Small intestine (tissue), 7 donors: ENCODE data around the gene LARGE1. TPM values are rescaled to one million over a fixed set of nuclear protein-coding genes. Genes with fewer than 3 reads are reported as not detected.
A peak's percentile ranks its signal among the peaks of the same experiment; 100 is the strongest.

ENCODE experiments used
- DNase-seq, 2 donors: peaks; one replicate each; pipeline versions ENCODE4 v3.0.0 to v3.0.0-alpha.2; 2013
- FAIRE-seq: peaks from 2 replicates; lab custom pipeline; 2012; peaks lifted over from hg19 to GRCh38; lab: Jason Lieb, UNC
- H3K27ac ChIP-seq, 3 donors: one replicate each; pipeline ENCODE4 v1.5.1; 2013; ENCODE audit warnings: low read length in 2 of 3, mild to moderate bottlenecking in 2 of 3, control low read depth in 1 of 3, inconsistent platforms in 1 of 3, low read depth in 1 of 3, moderate library complexity in 1 of 3
- H3K27me3 ChIP-seq, 3 donors: one replicate each; pipeline ENCODE4 v1.6.1; 2013; ENCODE audit warnings: low read length in 3 of 3, inconsistent platforms in 1 of 3; ENCODE audit not compliant: control insufficient read depth in 3 of 3, insufficient read depth in 3 of 3
- H3K36me3 ChIP-seq, 3 donors: one replicate each; pipeline ENCODE4 v1.6.1; 2013; ENCODE audit warnings: low read length in 3 of 3, inconsistent platforms in 1 of 3, low read depth in 1 of 3, mild to moderate bottlenecking in 1 of 3, moderate library complexity in 1 of 3; ENCODE audit not compliant: control insufficient read depth in 3 of 3, insufficient read depth in 2 of 3
- H3K4me1 ChIP-seq, 3 donors: one replicate each; pipeline ENCODE4 v1.6.1; 2013; ENCODE audit warnings: low read length in 2 of 3, inconsistent platforms in 1 of 3, low read depth in 1 of 3, mild to moderate bottlenecking in 1 of 3, moderate library complexity in 1 of 3; ENCODE audit not compliant: control insufficient read depth in 3 of 3, insufficient read depth in 2 of 3
- H3K4me3 ChIP-seq, 3 donors: one replicate each; pipeline ENCODE4 v1.5.1; 2013; ENCODE audit warnings: low read length in 3 of 3, control low read depth in 1 of 3, inconsistent platforms in 1 of 3, low read depth in 1 of 3, mild to moderate bottlenecking in 1 of 3, moderate library complexity in 1 of 3
- H3K9me3 ChIP-seq, 2 donors: one replicate each; pipeline ENCODE4 v1.6.1; 2013; ENCODE audit warnings: low read depth in 1 of 2, low read length in 1 of 2; ENCODE audit not compliant: control insufficient read depth in 2 of 2, insufficient read depth in 1 of 2
- WGBS, 3 donors: extraction: QIAGEN DNeasy Blood & Tissue Kit; methylation state at CpG; one replicate each; pipeline ENCODE4 v1.1.7; 2013; 5-methylcytosine and 5-hydroxymethylcytosine counted together
- polyA plus RNA-seq, 4 donors: library from polyadenylated mRNA; stranded (reverse) in 3 of 4; unstranded in 1 of 4; fragments of 200-250 nt in 3 of 4; fragments of 120-200 nt in 1 of 4; gene quantifications; one replicate each; pipeline versions ENCODE4 v1.2.1 to v1.2.3, GENCODE V29; 2013
- donor health status: healthy with polysubstance abuse.
- donor health status: control.
- donor health status: control.
- donor health status: Bipolar disorder and iron deficiency.
- donor health status: healthy.

LARGE1 gene
- polyA plus RNA-seq, 4 donors, result 5.1 to 18.8 (median 8.0) TPM

GRCh38 chr22:33785283-33785968 lies 134.8 kb downstream of the LARGE1 start:
- H3K4me1 ChIP-seq, result peaks cover 0 to 10% (median 0%) of the 10 kb centered on the region in 3 donors
- WGBS, 3 donors, result 67 to 86% (median 79%) methylated on average over 5 of the region's 5 CpGs
- H3K4me3 ChIP-seq, result no peak overlapping the region
- DNase-seq (no peak), FAIRE-seq (no peak)
- no peak overlapping the region for H3K27ac ChIP-seq
- H3K36me3 ChIP-seq, result no peaks in the 10 kb centered on the region
- H3K27me3 ChIP-seq, result no peaks in the 10 kb centered on the region
- peaks cover 2 to 17% of the 10 kb centered on the region in 2 donors for H3K9me3 ChIP-seq

GRCh38 chr22:33781411-33781810 lies 138.9 kb downstream of the LARGE1 start:
- H3K27me3 ChIP-seq, result no peaks in the 10 kb centered on the region
- no peaks in the 10 kb centered on the region for H3K36me3 ChIP-seq
- H3K9me3 ChIP-seq, result no peaks in the 10 kb centered on the region
- peaks cover 0 to 32% (median 5%) of the 10 kb centered on the region in 3 donors for H3K4me1 ChIP-seq
- FAIRE-seq (no peak), DNase-seq (peak in 1 of 2 donors; percentile 36)
- no peak overlapping the region for H3K27ac ChIP-seq
- 34 to 50% (median 46%) methylated on average over 5 of the region's 5 CpGs for WGBS, 3 donors
- no peak overlapping the region for H3K4me3 ChIP-seq

- Histone ChIP-seq H3K9me3 (no peaks in the 10 kb centered on the region), H3K36me3 (no peaks in the 10 kb centered on the region), H3K4me3 (no peak overlapping the region), H3K4me1 (peaks cover 0 to 32% (median 5%) of the 10 kb centered on the region in 3 donors), H3K27me3 (no peaks in the 10 kb centered on the region), H3K27ac (no peak overlapping the region)
- FAIRE-seq (no peak), DNase-seq (peak; percentile 56 to 72)
- 11 to 48% (median 26%) methylated on average over 5 of the region's 5 CpGs for WGBS, 3 donors
These were observed 139.6 kb downstream of the LARGE1 start for GRCh38 chr22:33780531-33781136.

GRCh38 chr22:33779243-33779642 lies 141.0 kb downstream of the LARGE1 start:
- Histone ChIP-seq H3K4me1 (peaks cover 0 to 32% (median 5%) of the 10 kb centered on the region in 3 donors), H3K27me3 (no peaks in the 10 kb centered on the region), H3K9me3 (no peaks in the 10 kb centered on the region), H3K36me3 (no peaks in the 10 kb centered on the region), H3K4me3 (no peak overlapping the region), H3K27ac (no peak overlapping the region)
- DNase-seq, result peak in 1 of 2 donors; percentile 64
- FAIRE-seq, result no peak
- WGBS, 3 donors, result 12 to 65% (median 34%) methylated on average over 3 of the region's 3 CpGs

- no peaks in the 10 kb centered on the region for H3K27me3 ChIP-seq
- DNase-seq, result no peak
- FAIRE-seq, result no peak
- H3K4me1 ChIP-seq, result peaks cover 0 to 31% (median 5%) of the 10 kb centered on the region in 3 donors
- H3K9me3 ChIP-seq, result no peaks in the 10 kb centered on the region
- no peak overlapping the region for H3K27ac ChIP-seq
- H3K4me3 ChIP-seq, result no peak overlapping the region
- no peaks in the 10 kb centered on the region for H3K36me3 ChIP-seq
- 79 to 85% (median 82%) methylated on average over 7 of the region's 7 CpGs for WGBS, 3 donors
These were observed 143.8 kb downstream of the LARGE1 start for GRCh38 chr22:33776491-33776890.

- 84 to 86% (median 85%) methylated on average over 6 of the region's 6 CpGs for WGBS, 3 donors
- no peak overlapping the region for H3K27ac ChIP-seq
- no peaks in the 10 kb centered on the region for H3K36me3 ChIP-seq
- peaks cover 0 to 16% (median 0%) of the 10 kb centered on the region in 3 donors for H3K4me1 ChIP-seq
- no peak for FAIRE-seq
- H3K27me3 ChIP-seq, result no peaks in the 10 kb centered on the region
- no peak for DNase-seq
- H3K4me3 ChIP-seq, result no peak overlapping the region
- H3K9me3 ChIP-seq, result no peaks in the 10 kb centered on the region
These were observed 145.5 kb downstream of the LARGE1 start for GRCh38 chr22:33774781-33775180.

GRCh38 chr22:33772745-33773144 lies 147.5 kb downstream of the LARGE1 start:
- 84 to 93% (median 87%) methylated on average over 6 of the region's 6 CpGs for WGBS, 3 donors
- Histone ChIP-seq H3K36me3 (no peaks in the 10 kb centered on the region), H3K27ac (no peak overlapping the region), H3K4me1 (peaks cover 0 to 2% (median 0%) of the 10 kb centered on the region in 3 donors), H3K9me3 (no peaks in the 10 kb centered on the region), H3K27me3 (no peaks in the 10 kb centered on the region), H3K4me3 (no peak overlapping the region)
- DNase-seq, result no peak
- FAIRE-seq, result no peak

- no peaks in the 10 kb centered on the region for H3K9me3 ChIP-seq
- H3K27me3 ChIP-seq, result no peaks in the 10 kb centered on the region
- 85 to 96% (median 88%) methylated on average over 4 of the region's 4 CpGs for WGBS, 3 donors
- no peaks in the 10 kb centered on the region for H3K4me1 ChIP-seq
- no peak overlapping the region for H3K27ac ChIP-seq
- H3K4me3 ChIP-seq, result peak overlapping the region in 1 of 3 donors; percentile 5
- H3K36me3 ChIP-seq, result no peaks in the 10 kb centered on the region
- DNase-seq (no peak), FAIRE-seq (no peak)
These were observed 149.1 kb downstream of the LARGE1 start for GRCh38 chr22:33771136-33771535.
